ENCODE data around the gene KRTAP4-12.
"Not testable (repeated sequence)": the region's sequence is repeated elsewhere in the genome, so short reads cannot be mapped to it uniquely, and the experiment has no call there.

The KRTAP4-12 gene

DNA sequence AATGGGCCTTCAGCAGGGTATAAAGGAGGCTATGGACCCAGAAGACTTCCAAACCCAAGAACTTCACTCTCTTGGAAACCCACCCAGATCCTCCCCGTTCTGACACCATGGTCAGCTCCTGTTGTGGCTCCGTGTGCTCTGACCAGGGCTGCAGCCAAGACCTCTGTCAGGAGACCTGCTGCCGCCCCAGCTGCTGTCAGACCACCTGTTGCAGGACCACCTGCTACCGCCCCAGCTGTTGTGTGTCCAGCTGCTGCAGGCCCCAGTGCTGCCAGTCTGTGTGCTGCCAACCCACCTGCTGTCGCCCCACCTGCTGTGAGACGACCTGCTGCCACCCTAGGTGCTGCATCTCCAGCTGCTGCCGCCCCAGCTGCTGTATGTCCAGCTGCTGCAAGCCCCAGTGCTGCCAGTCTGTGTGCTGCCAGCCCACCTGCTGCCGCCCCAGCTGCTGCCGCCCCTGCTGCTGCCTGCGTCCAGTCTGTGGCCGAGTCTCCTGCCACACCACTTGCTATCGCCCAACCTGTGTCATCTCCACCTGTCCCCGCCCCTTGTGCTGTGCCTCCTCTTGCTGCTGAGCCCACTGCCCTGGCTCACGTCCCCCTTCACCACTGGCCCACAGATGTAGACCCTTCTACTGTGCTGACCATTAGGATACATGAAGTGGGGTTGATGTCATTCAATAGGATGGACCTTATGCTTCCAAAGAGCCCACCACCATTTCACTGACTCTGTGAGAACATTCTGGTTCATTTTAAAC, 39.7 kb downstream of the KRTAP4-12 start, which contains the start of gene KRTAP4-7:
TSS of gene KRTAP4-7 (plus strand) at position 51 of the 757 bp plus-strand sequence. CDS start at position 108, 57 bp downstream.
- not testable (repeated sequence) for DNase-seq

DNA sequence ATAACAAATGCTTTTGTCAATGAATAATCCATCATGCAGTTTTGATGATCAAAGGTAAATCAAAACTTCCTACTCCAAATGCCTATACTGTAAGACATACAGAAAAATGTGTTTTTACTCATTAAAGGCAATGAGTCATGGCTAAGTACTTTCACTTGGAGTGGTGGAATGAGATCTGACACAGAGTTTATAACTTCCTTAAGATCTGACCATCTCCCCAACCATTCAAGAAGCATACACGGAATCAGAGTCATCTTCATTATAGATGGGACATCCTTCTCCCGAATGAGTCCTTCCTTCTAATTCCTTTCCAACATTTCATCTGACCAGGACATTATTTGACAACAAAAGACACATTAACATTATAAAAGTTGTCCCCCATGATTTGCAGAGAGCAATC, 40.6 kb downstream of the KRTAP4-12 start:
- not testable (repeated sequence) for DNase-seq

DNA sequence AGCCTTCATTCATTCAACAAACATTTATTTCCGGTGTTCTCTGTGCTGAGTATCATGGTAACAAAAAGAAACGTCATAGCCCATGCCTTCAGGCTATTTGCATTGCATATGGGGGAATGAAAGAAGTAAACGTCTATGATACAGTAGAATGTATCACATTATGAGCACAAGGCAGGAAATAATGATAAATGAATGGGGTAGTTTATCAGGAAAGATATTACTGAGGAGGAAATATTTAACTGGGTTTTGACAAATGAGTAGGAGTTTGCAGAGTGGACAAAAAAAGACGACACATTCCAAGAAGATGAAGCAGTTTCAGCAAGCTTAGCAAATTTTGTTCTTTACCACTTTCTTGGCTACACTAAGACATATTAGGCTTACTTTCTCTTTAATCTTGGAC, 41.4 kb downstream of the KRTAP4-12 start:
- DNase-seq = no peak

DNA sequence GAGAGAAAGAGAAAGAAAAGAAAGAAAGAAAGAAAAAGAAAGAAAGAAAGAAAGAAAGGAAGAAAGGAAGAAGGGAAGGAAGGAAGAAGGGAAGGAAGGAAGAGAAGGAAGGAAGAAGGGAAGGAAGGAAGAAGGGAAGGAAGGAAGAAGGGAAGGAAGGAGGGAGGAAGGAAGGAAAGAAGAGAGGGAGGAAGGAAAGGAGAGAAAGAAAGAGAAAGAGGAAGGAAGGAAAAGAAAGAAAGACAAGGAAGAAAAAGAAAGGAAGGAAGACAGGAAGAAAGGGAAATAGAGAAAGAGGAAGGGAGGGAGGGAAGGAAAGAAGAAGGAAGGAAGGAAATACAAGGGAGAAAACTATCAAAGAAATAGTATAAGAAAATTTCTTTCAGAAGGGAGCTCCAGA, 47.2 kb downstream of the KRTAP4-12 start:
- DNase-seq = no peak

DNA sequence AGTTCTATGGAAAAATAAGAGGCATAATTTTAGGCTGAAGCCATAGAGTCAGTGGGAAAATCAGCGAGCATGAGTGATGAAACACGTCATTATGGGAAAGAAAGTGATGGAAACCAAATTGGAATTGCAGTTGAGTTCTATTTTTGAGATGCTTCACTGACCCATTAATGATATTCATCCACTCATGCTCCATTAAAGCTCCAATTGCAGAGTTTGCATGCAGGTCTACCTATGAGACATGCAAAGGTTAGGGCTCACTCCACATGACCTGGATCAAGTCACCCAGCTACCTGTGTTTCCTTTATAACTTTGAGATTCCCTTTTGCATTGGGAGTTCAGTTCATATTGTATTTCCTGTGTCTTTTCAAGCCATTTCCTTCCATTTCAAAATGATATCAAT, 50.3 kb downstream of the KRTAP4-12 start:
- no peak for DNase-seq

Data from right hindlimb (tissue), 1 donor.